HCT116 (cell line): Measurements from ENCODE around the gene EPC1. TPM values are rescaled to one million over a fixed set of nuclear protein-coding genes. Genes with fewer than 3 reads are reported as not detected.
"Not testable (repeated sequence)": the region's sequence is repeated elsewhere in the genome, so short reads cannot be mapped to it uniquely, and the experiment has no call there.

Source experiments
- ATAC-seq: fragments of 200-7000 bp; cut with Tn5 transposase; 2 replicates; pipeline ENCODE4 v1.9.1; 2020; ENCODE audit warnings: mild to moderate bottlenecking, moderate library complexity
- BruUV-seq: library from RNA; stranded (reverse); fragments of 400-500 nt; replicated peaks from 2 replicates; lab custom pipeline; 2021; lab: Mats Ljungman, UMichigan
- CTCF ChIA-PET: fragments of 300-600 bp; sonication (Branson Sonifier 250); formaldehyde crosslinking; loops from one replicate; lab custom pipeline; 2021; ENCODE audit warnings: antibody characterized with exemption; lab: Charles Lee
- POLR2A ChIA-PET: fragments of 300-600, 350-600 bp; sonication (Branson Sonifier 250); formaldehyde crosslinking; loops from one replicate; lab custom pipeline; 2021; ENCODE audit warnings: antibody characterized with exemption; lab: Charles Lee
- RAD21 ChIA-PET, 2 experiments: fragments of 300-600 bp; sonication (Branson Sonifier 250); formaldehyde crosslinking; loops; one replicate each; lab custom pipeline; 2023; ENCODE audit warnings: low total read pairs in 2 of 2; ENCODE audit not compliant: uncharacterized antibody in 2 of 2, unreplicated experiment in 2 of 2, low non-redundant PET in 1 of 2; lab: Charles Lee
- DNase-seq: peaks from one replicate; pipeline ENCODE4 v3.0.0-alpha.2; 2010; ENCODE audit warnings: low read depth, low spot score
- H2AFZ ChIP-seq: fragments of 200-600 bp; shearing (Covaris generic), sonication (generic); 2 replicates; pipeline ENCODE4 v1.6.1; 2017; ENCODE audit warnings: low read depth, mixed run types, mixed read lengths, antibody characterized with exemption, low read length; ENCODE audit not compliant: poor library complexity, severe bottlenecking
- H3K27ac ChIP-seq: 2 replicates; pipeline ENCODE4 v1.5.1; 2012; ENCODE audit warnings: low read depth, low read length
- H3K27me3 ChIP-seq: fragments of 200-600 bp; sonication (generic); 2 replicates; pipeline ENCODE4 v1.6.1; 2016; ENCODE audit warnings: mixed run types, low read length, mixed read lengths; ENCODE audit not compliant: insufficient read depth
- H3K36me3 ChIP-seq, 2 experiments: fragments of 200-500 bp in 1 of 2; fragments of 200-600 bp in 1 of 2; sonication (Bioruptor generic) in 1 of 2; sonication (generic) in 1 of 2; 2 replicates each; pipeline versions ENCODE4 v1.5.1 to v1.6.1; 2014 to 2016; ENCODE audit warnings: low read length in 2 of 2, inconsistent platforms in 1 of 2, mixed read lengths in 1 of 2, mixed run types in 1 of 2; ENCODE audit not compliant: insufficient read depth in 2 of 2, control insufficient read depth in 1 of 2
- H3K4me1 ChIP-seq, 2 experiments: fragments of 200-600 bp in 1 of 2; sonication (generic) in 1 of 2; 2 replicates each; pipeline versions ENCODE4 v1.5.1 to v1.6.1; 2012 to 2017; ENCODE audit warnings: low read length in 2 of 2, inconsistent platforms in 1 of 2, mild to moderate bottlenecking in 1 of 2, mixed read lengths in 1 of 2, mixed run types in 1 of 2, moderate library complexity in 1 of 2; ENCODE audit not compliant: insufficient read depth in 2 of 2, control insufficient read depth in 1 of 2
- H3K4me2 ChIP-seq: fragments of 200-600 bp; sonication (generic); 2 replicates; pipeline ENCODE4 v1.6.1; 2017; ENCODE audit warnings: mixed run types, low read length, mixed read lengths
- H3K4me3 ChIP-seq, 2 experiments: fragments of 200-600 bp in 1 of 2; sonication (generic) in 1 of 2; replicated peaks in 1 of 2; 2 replicates each; pipeline ENCODE4 v1.5.1; 2011 to 2016; ENCODE audit warnings: low read length in 2 of 2, control low read depth in 1 of 2, low read depth in 1 of 2, mild to moderate bottlenecking in 1 of 2, mixed read lengths in 1 of 2, mixed run types in 1 of 2
- H3K79me2 ChIP-seq: fragments of 200-600 bp; sonication (generic); 2 replicates; pipeline ENCODE4 v1.6.1; 2017; ENCODE audit warnings: mild to moderate bottlenecking, mixed run types, low read length, moderate library complexity, mixed read lengths; ENCODE audit not compliant: insufficient read depth
- H3K9ac ChIP-seq: fragments of 200-600 bp; sonication (generic); 2 replicates; pipeline ENCODE4 v1.6.1; 2016; ENCODE audit warnings: low read length, mixed read lengths
- H3K9me2 ChIP-seq: fragments of 200-600 bp; sonication (generic), shearing (Covaris generic); 2 replicates; pipeline ENCODE4 v1.6.1; 2017; ENCODE audit warnings: mixed run types, mild to moderate bottlenecking, moderate library complexity; ENCODE audit not compliant: insufficient read depth
- H3K9me3 ChIP-seq, 2 experiments: fragments of 200-500 bp in 1 of 2; fragments of 200-600 bp in 1 of 2; sonication (Bioruptor generic) in 1 of 2; sonication (generic) in 1 of 2; 2 replicates each; pipeline ENCODE4 v1.6.1; 2014 to 2017; ENCODE audit warnings: low read length in 2 of 2, mixed read lengths in 2 of 2, inconsistent platforms in 1 of 2, low read depth in 1 of 2, mild to moderate bottlenecking in 1 of 2, mixed run types in 1 of 2, moderate library complexity in 1 of 2; ENCODE audit not compliant: control insufficient read depth in 1 of 2, insufficient read depth in 1 of 2
- H4K20me1 ChIP-seq: fragments of 200-600 bp; sonication (generic), shearing (Covaris generic); 2 replicates; pipeline ENCODE4 v1.6.1; 2017; ENCODE audit warnings: mixed run types, mild to moderate bottlenecking, moderate library complexity; ENCODE audit not compliant: insufficient read depth
- intact Hi-C: fragments of 100-400 bp; cut with micrococcal nuclease; formaldehyde crosslinking; loops from 2 replicates; pipeline ENCODE4 v1.10.0; 2022
- total RNA-seq: library from RNA; stranded (reverse); gene quantifications from one replicate; pipeline ENCODE4 v1.2.1, GENCODE V29; 2021; ENCODE audit not compliant: unreplicated experiment

The EPC1 gene
- total RNA-seq, 1 experiment from 2014 or later = 20.1 TPM

DNA sequence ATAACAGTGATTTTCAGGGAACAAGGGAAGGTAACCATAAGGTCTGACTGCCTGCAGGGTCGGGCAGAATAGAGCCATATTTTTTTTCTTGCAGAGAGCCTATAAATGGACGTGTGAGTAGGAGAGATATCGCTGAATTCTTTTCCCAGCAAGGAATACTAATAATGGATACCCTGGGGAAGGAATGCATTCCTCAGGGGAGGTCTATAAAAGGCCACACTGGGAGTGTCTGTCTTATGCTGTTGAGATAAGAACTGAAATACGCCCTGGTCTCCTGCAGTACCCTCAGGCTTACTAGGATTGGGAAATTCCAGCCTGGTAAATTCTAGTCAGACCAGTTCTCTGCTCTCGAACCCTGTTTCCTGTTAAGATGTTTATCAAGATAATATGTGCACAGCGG lies 127.8 kb downstream of the EPC1 start:
- H3K4me1 ChIP-seq, POLR2A ChIA-PET, BruUV-seq, H3K4me3 ChIP-seq, H2AFZ ChIP-seq, CTCF ChIA-PET, H3K79me2 ChIP-seq, H4K20me1 ChIP-seq, H3K9me2 ChIP-seq, H3K27me3 ChIP-seq, H3K9ac ChIP-seq, H3K36me3 ChIP-seq, DNase-seq, H3K4me2 ChIP-seq, H3K9me3 ChIP-seq, intact Hi-C loops, H3K27ac ChIP-seq, RAD21 ChIA-PET, ATAC-seq: not testable (repeated sequence)

DNA sequence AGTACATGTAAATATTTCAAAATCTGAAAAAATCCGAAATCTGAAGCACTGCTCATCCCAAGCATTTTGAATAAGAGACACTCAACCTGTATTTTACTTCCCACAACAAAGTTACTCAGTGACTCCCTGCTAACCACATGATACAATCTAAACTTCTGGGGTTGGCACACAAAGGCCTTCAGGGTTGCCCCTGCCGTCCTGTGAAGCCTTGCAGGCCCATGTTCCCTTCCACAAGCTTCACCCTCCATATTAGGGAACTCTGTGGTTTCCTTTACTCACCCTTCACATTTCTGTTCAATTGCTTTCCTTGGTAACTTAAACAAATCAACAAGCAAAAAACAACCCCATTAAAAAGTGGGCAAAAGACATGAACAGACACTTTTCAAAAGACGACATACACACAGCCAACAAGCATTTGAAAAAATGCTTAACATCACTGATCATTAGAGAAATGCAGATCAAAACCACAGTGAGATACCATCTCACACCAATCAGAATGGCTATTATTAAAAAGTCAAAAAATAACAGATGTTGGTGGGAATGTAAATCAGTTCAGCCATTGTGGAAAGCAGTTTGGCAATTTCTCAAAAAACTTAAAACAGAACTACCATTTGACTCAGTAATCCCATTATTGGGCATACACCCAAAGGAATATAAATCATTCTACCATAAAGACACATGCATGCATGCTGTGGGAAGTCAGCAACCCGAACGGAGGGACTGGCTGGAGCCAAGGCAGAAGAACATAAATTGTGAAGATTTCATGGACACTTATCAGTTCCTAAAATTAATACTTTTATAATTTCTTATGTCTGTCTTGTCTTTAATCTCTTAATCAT lies 128.5 kb downstream of the EPC1 start:
- H3K9ac ChIP-seq, H3K79me2 ChIP-seq, H3K4me2 ChIP-seq, H3K9me3 ChIP-seq, DNase-seq, H3K27me3 ChIP-seq, H2AFZ ChIP-seq, RAD21 ChIA-PET, BruUV-seq, H4K20me1 ChIP-seq, H3K9me2 ChIP-seq, H3K4me3 ChIP-seq, ATAC-seq, intact Hi-C loops, POLR2A ChIA-PET, H3K27ac ChIP-seq, CTCF ChIA-PET, H3K36me3 ChIP-seq, H3K4me1 ChIP-seq: not testable (repeated sequence)

Other genes with a start within 250 kb of the EPC1 start
- gene CCDC7, start 99.0 kb upstream of the EPC1 start, total RNA-seq = 4.0 TPM